GM21825 (cell line): Measurements from ENCODE around the gene TRAPPC1.

Experiments used
- ATAC-seq: cut with Tn5 transposase; IDR thresholded peaks from one replicate; pipeline ENCODE4 v1.9.1; 2021; ENCODE audit warnings: mild to moderate bottlenecking, moderate library complexity; ENCODE audit not compliant: unreplicated experiment

The TRAPPC1 gene

DNA sequence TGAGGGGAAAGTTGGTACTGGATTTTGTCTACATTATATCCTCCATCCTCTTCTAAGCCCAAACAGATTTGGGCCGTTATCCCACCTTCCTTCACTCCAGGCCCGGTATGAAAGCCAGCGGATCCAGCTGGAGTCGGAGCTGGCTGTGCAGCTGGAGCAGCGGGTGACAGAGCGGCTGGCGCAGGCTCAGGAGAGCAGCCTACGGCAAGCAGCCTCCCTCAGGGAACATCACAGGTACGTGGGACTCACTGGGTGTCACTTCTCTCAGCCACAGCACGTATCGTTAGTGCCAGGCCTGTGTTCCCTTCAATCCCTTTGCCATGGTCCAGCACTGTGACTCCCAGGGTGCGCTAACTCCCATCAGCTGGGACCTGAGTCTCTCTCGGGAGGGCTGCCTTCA, 11.5 kb upstream of the TRAPPC1 start:
- no peak for ATAC-seq

DNA sequence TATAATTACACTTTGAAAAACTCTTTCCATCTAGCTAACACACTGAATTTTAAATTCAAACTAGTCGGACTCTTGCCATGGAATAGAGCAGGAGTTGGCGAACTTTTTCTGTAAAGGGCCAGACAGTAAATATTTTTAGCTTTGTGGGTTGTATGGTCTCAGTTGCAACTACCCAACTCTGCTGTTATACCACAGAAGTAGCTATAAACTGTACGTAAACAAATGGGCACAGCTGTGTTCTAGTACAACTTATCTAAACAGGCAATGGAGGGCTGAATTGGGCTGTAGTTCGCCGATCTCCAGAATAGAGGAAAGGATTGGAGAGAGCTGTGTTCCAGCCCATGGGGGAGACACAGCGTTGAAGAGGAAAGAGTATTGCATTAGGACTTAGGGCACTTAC, 9.0 kb upstream of the TRAPPC1 start:
- no peak for ATAC-seq

DNA sequence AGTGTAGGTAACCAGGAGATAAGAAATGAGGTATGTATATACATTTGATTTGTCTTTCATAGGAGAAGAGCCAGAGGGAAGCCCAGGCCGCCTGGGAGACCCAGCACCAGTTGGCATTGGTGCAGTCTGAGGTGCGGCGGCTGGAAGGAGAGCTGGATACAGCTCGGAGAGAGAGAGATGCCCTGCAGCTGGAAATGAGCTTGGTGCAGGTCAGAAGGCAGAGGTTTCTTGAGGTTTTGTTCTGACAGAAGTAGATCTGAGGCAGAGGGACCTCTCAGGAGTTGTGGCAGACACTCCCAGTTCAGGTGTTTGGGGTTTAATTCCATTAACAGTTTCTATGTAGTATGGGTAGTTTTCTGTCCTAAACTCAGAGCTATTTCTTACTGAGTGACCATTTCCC, 8.3 kb upstream of the TRAPPC1 start:
- no peak for ATAC-seq

DNA sequence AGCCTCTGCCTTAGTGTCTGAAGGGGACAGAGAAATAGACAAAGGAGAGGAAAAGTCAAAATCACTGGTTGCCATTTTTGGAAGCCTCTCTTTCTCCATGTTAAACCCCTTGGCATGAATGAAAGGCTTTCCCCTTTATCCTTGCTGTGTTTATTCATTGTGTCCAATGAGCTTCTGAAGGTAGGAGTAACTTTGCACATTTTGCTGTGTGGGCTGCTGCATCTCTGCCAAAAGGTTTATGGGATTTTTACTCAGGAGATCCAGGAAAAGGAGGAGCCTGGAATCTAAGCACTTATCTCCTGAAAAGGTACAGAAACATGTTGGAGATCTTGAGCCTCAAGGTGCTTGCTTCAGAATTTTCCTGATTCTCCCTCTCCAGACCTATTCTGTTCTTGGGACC, 4.1 kb upstream of the TRAPPC1 start:
- ATAC-seq: no peak

DNA sequence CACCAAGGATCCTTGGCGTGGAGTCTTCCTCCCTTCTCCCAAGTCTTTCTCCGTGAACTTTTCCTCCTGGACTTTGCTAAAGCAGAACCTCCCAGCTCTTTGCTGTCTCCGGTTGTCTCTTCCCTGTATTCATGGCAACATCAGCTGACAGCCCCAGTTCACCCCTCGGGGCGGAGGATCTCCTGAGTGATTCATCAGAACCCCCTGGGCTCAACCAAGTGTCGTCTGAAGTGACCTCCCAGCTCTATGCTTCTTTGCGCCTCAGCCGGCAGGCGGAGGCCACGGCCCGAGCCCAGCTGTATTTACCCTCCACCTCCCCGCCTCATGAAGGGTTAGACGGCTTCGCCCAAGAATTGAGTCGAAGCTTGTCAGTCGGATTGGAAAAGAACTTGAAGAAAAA, 1.2 kb upstream of the TRAPPC1 start:
- no peak for ATAC-seq

DNA sequence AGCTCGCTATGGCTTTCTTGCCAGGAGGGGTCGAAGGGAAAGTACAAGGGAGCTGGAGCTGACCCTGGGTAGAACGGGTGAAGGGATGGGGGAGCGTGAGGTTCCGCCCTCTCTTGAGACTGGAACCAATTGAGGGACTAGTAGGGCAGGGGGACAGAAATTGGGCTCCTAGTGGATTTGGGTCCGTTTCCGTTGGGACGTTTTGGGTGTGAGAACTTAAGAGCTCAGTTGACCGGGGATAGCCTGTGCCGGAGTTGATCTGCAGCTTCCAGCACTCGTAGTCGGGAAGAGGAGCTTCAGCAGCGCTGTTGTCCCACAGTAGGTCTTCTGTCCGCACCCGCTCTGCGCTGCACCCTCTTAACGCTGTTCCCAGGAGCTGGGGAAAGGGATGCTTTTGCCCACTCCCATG, 741 bp upstream of the TRAPPC1 start:
- ATAC-seq: no peak

DNA sequence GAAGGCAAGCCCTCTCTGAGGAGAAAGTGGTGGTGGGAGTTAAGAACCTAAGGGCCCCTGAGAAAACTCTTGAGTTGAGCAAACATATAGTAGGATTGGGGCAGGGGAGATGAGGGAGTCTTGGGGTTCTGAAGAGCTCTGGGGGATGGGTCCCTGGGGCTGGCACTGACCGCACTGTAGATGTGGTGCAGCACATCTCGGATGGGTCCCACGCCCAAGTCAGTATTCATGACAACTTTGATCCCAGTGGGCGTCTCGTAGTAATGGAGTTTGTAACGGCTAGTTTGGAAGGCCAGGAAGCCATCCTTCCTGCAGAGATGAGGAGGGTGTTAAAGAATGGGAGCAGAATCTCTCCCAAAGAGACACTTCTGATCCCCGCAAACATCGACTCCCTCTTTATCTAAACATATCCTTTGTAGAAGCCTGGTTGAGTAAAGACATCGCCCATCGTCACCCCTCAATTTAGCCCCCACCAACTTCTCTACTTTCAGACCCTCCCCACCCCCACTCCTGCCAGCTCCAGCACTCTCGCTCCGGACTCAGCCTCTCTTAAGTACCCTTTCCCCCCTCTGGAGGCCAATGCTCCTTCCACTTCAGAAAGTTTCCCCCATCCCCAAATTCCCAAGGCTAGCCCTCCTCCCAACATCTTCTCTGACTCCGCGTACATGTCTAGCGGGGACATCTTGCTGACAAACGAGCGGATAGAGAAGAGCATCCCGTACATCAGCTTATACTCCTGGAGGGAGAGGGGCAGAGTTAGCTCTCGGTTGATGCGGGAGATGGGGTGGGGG, 710 bp downstream of the TRAPPC1 start:
- no peak for ATAC-seq

DNA sequence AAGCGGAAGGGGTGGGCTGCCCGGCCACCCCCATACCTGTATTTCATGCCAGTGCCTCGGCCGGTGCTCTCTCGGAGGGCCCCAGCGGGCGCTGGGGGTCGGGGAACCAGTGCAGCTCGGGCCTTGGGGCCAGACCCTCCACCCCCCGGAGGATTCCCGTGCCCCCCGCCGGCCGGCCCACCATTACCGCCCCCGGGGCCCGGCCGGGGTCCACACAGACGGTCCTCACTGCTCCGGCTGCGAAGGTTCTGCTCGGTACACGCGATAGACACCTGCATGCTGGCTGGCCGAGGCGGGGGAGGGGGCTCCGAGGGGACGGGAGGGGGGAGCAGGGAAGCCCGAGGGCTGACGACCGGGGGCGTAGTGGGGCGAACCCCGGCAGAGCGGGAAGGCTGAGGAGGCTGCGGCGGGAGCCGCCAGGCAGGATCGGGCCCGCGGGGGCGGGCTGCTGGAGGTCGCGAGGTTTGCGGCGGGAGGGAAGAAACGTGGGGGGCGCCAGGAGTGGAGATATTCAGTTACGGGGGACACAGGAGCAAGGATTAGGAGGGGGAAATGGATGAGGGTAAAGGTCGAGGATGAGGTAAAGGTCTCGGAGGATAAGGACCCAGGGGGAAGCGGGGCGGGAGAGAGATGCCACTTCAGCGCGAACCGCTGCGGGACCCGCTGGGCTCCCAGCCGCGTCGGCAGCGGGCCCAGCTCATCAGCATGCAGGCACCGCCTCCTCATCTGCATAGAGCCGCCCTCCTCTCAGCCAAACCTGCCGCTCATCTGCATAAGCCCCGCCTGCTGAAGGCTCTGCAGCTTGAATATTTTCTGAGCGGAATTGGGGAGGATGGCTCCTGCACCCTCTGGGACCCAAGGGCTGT, 2.4 kb downstream of the TRAPPC1 start, which contains the start of gene KCNAB3:
TSS of gene KCNAB3 (minus strand) at position 699 of the 866 bp plus-strand sequence. CDS start at position 278, 421 bp downstream.
- ATAC-seq: no peak

DNA sequence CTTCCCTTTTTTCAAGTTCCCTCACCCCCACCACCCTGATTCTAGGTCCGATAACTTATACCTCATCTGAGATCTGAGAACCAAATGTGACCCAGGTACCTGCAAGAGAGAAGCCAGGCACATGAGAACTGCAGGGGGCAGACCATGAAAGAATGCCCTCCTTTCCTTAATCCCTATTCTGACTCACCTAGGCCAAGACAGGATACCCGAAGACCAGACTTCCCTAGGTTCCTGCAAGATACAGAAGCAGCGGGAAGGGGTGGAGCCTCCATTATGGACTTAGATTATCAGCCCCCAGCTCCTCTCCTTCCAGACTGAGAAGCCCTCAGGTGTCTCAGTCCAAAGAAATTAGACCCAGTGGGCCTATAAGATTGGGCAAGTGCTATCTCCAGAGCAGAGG, 4.2 kb downstream of the TRAPPC1 start:
- ATAC-seq: no peak

DNA sequence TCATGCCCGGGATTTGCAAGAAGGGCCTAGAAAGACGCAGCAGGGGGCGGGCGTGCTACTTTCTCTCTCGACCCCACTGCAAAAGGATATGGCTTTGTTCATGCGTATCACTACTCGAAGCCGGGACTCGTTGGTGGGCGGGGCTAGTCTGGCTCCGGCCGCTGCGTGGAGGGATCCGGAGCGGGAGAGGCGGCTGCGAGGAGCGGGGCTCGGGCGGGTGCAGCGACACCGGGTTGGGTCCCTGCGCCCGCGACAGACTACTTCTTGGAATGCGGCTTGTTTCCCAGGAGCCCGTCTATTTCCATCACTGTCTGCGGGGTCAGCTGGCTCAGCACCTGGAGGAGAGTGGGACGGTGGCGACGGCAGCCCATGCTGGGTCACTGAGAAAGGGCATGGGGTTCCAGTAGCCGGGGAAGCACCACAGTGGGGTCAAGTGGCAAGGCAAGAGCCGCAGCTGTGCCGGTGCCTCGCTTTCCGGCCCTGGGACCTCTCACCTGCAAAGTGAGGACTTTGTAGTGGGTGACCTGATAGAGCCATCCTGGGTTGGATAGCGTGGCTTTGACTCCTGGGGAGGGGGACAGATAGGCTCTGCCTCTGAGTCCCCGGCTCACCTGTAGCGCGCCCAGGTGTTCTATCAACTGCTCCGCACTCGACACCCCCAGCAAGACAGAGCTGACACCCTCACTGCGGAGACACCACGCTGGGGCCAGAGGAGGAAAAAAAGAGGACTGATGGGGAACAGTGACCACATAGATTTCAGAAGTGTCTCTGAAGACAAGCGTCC, 8.7 kb downstream of the TRAPPC1 start:
- no peak for ATAC-seq

DNA sequence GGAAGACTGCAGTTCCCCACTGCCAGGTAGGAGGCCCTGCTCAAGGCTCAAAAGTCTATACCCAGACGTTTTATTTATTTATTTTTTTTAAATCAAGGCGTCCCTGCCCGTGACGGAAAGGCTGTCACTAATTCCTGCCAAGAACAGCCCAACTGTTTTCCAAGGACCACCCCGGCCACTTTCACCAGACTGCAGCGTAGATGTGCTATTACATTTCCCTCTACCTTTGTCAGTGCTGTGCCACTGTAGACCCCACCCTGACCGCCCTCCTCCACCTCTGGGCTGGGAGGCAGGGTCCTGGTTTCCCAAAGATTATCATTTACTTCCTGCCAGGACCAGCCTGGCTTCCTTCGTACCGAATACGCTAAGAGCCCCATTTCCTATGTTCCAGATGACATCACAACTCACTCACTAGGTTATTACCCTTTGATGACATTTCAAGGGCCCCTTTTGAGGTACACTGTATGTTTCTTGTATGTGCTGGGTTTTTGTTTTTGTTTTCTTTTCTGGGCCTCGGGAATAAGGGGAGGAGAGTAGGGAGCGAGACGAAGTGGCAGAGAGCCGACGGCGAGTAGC, 9.4 kb downstream of the TRAPPC1 start:
- ATAC-seq: no peak

DNA sequence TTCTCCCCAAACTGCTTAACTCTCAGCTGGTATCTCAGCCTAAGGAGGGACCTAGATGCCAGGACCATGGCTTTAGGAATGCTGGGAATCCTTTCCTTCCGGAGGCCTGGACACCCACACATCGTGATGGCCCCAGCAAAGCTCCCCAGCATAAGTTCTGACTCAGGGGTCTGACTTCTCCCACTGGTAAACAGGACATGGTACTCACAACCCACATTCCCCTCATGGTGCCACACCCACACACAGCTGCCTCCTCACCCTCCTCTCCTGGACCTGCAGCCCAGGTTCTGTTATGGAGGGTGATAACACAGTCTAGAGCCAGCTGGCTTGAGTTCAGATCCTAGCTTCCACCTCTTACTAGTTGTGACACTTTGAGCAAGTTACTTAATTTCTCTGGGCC, 14.9 kb downstream of the TRAPPC1 start:
- ATAC-seq: no peak

DNA sequence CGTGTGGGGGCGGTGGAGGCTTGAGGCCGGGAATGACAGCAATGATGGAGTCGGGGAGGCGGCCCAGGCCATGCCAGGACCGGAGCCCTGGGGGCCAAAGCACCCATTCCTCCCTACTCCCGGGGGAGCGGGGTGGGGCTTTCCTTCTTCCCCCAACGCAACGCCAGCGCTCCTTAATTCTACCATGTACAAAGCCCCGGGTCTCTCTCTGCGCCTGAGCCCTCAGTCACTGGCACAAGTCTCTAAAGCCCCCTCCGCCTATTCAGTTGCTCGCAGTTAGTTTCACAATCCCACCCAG, 15.4 kb downstream of the TRAPPC1 start:
- ATAC-seq: no peak

DNA sequence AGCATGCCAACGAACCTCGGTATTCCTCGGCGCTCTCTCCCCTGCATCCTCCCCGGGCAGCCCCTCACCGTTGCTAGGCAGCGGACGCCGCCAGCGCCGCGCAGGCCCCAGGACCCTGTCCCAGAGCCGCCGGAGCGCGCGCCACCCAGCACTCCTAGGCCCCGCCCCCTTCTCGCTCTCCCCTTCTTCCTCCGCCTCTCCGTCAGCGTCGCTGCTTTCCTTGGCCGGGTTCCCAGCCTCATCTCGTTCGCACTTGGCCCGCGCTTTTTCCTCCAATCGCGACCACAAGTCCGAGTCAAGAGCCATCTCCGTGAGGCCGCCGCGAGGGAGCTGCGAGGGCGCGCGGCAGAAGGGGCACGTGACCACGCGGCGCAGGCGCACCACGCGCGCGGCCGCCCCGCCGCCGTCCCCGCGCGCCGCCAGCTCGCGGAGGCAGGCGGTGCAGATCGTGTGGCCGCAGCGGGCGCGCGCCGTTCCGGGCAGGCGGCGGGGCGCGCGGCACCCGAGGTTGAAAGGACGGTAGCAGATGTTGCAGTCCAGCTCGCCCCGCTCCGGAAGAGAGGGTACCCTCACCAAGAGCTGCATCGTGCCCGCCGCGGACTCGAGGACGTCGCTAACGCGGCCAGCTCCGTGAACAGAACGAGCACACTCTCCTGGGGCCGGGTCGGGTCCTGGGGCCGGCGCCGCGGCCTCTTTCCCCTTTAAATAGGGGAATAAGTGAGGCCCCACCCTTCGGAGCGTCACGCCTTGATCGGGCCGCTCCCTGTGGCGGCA, 15.9 kb downstream of the TRAPPC1 start, which contains the start of gene RNF227:
TSS of gene RNF227 (minus strand) at position 679 of the 774 bp plus-strand sequence. CDS start at position 585, 94 bp downstream.
- peak; percentile 63 for ATAC-seq

DNA sequence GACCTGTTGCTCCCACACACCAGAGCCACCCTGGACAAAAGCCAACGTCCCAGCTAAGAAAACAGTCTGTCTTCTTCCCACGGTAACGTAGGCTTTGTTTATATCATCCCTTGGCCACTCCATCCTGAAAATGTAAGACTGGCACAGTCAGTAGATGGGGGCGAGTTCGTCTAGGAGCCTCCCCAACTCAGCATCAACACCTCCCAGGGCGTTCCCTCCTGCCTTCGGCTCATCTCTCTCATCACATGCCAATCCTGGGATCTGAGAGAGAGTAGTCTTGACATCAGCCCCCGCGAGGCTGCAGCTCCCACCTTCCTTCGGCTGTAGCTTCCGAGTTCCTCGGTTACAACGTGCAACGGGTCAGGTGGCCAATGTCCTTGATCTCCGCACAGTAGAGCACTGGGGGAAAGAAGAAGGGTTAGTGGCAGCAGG, 16.6 kb downstream of the TRAPPC1 start:
- peak; percentile 19 for ATAC-seq

DNA sequence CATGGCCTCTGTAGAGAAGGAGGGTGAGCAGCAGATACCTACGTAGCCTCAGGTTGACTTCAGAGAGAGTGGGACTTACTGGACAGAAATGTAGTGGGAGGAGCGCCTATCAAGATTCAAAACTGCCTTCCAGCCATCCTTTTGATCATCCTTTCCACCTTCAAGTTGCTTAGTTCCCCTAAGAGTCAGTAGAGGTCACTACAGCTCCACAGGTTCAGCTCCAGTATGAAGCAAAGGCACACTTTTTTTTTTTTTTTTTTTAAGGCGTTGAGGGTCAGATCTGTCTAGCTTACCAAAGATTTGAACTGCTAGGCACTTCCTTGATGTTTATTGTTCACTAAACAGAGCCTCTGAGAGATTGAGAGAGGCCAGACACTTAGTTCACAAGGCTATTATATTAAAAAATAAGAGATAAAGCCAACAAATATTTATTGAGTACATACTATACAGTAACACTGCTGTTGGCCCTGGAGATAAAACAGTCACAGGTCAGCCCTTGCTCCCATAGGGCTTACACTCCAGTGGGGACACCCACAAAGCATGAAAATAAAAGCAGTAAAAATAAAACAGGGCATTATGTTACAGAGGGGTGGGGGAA, 18.7 kb downstream of the TRAPPC1 start:
- ATAC-seq: no peak

DNA sequence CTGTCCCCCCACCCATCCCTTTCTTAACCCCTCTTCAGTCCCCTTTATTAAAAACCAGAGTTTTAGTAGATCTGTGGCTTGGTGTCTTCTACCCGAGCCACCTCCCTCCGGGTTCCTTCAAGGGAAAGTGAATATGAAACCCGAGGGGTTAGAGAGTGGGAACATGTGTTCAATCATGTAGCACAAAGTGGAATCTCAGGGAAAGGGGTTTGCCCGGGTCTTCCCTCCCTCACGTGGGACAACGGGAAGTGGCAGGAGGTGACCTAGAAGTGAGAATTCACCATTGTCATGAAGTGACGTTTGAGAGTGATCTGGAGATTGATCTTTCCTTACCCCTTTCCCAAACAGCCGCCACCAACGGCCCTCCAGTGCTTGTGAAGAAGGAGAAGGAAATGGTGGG, 20.6 kb downstream of the TRAPPC1 start:
- no peak for ATAC-seq

DNA sequence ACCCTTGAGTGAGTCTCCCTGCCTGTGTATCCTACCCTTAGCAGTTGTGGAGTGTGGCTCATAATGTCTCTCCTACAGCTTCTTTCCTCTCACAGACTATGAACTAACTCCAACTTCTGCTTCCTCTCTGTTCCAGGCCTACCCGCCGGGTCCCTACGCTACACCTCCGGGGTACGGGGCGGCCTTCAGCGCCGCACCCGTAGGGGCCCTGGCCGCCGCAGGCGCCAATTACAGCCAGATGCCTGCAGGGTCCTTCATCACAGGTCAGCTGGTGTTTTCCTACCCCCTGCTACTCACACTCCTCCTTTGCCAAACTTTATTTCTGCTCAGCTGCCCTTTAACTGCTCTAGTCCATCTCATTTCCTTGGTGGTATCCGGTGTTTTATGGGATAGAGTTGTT, 21.0 kb downstream of the TRAPPC1 start:
- no peak for ATAC-seq

DNA sequence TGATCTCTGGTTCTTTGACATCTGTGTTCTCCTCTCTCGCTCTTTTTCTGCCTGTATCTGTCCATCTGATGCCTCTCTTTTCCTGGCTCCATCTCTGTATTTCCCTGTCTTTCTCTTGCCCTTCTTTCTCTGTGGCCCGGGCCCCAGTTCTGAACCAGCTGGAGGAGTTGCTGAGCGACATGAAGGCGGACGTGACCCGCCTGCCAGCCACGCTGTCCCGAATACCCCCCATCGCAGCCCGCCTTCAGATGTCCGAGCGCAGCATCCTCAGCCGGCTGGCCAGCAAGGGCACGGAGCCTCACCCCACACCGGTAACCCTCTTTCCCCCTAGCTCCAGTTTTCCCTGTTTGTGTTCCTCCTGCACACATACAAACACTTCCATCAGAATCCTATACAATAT, 21.5 kb downstream of the TRAPPC1 start:
- ATAC-seq: no peak

DNA sequence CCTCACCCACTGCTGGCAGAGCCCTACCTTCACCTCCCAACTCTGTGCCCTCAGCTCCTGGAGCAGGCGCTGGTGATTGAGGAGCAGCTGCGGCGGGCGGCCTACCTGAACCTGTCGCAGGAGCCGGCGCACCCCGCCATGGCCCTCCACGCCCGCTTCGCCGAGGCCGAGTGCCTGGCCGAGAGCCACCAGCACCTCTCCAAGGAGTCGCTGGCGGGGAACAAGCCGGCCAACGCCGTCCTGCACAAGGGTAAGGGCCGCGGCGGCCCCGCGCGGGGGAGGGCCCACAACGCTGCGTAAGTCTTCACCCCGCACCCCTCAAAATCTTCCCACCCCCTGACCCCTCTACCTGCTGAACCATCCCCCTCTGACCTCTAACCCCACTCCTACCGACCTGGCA, 22.7 kb downstream of the TRAPPC1 start:
- no peak for ATAC-seq
